HL-60/S4 treated with retinoic acid at 250 ng/mL for 4 days and 3 days (cell line): Measurements from ENCODE around the gene NANOG.
"Not testable (repeated sequence)": the region's sequence is repeated elsewhere in the genome, so short reads cannot be mapped to it uniquely, and the experiment has no call there.

ENCODE experiments used
- in situ Hi-C: fragments of 300-500 bp; cut with MboI; formaldehyde crosslinking; loops from 2 replicates; pipeline ENCODE4 v1.7.0; 2022; ENCODE audit warnings: low sequenced_read_pairs

NANOG gene

GRCh38 chr12:7798750-7799308, 9.6 kb downstream of the NANOG start:
- in situ Hi-C loops: not testable (repeated sequence)

GRCh38 chr12:7801460-7801859, 12.3 kb downstream of the NANOG start:
- in situ Hi-C loops: loop anchor here (25.0 kb wide), 1 partner anchor 114 kb away; the partner anchor contains the start of gene GDF3

- in situ Hi-C loops: loop anchor here (25.0 kb wide), 1 partner anchor 119 kb away; the partner anchor contains the start of gene GDF3
Observed at GRCh38 chr12:7806319-7806718, 17.1 kb downstream of the NANOG start.

GRCh38 chr12:7806863-7807487, 17.8 kb downstream of the NANOG start:
- in situ Hi-C loops: loop anchor here (25.0 kb wide), 1 partner anchor 120 kb away; the partner anchor contains the start of gene GDF3

GRCh38 chr12:7825754-7826153, 36.6 kb downstream of the NANOG start:
- in situ Hi-C loops: not testable (repeated sequence)

- in situ Hi-C loops: not testable (repeated sequence)
Observed at GRCh38 chr12:7829737-7830136, 40.5 kb downstream of the NANOG start.

- in situ Hi-C loops: no loop called here
Observed at GRCh38 chr12:7832059-7832696, 43.0 kb downstream of the NANOG start.

- in situ Hi-C loops: not testable (repeated sequence)
Observed at GRCh38 chr12:7833201-7833600, 44.0 kb downstream of the NANOG start.

GRCh38 chr12:7833831-7834230, 44.6 kb downstream of the NANOG start:
- in situ Hi-C loops: no loop called here

- in situ Hi-C loops: no loop called here
Observed at GRCh38 chr12:7834701-7835100, 45.5 kb downstream of the NANOG start.

- in situ Hi-C loops: no loop called here
Observed at GRCh38 chr12:7835116-7835515, 45.9 kb downstream of the NANOG start.

- in situ Hi-C loops: no loop called here
Observed at GRCh38 chr12:7835766-7836165, 46.6 kb downstream of the NANOG start.

GRCh38 chr12:7837366-7837765, 48.2 kb downstream of the NANOG start:
- in situ Hi-C loops: no loop called here

- in situ Hi-C loops: not testable (repeated sequence)
Observed at GRCh38 chr12:7839226-7839625, 50.0 kb downstream of the NANOG start.

- in situ Hi-C loops: not testable (repeated sequence)
Observed at GRCh38 chr12:7839848-7840247, 50.6 kb downstream of the NANOG start.

- in situ Hi-C loops: not testable (repeated sequence)
Observed at GRCh38 chr12:7842444-7842843, 53.2 kb downstream of the NANOG start.

- in situ Hi-C loops: not testable (repeated sequence)
Observed at GRCh38 chr12:7843149-7843548, 53.9 kb downstream of the NANOG start.

GRCh38 chr12:7843583-7843982, 54.4 kb downstream of the NANOG start:
- in situ Hi-C loops: not testable (repeated sequence)

GRCh38 chr12:7844116-7844515, 54.9 kb downstream of the NANOG start:
- in situ Hi-C loops: no loop called here

- in situ Hi-C loops: not testable (repeated sequence)
Observed at GRCh38 chr12:7847226-7848097, 58.3 kb downstream of the NANOG start.

GRCh38 chr12:7848098-7848422, 58.9 kb downstream of the NANOG start:
- in situ Hi-C loops: not testable (repeated sequence)
